Osteoblast (primary cell): ENCODE results near the gene NRP2. TPM values are rescaled to one million over a fixed set of nuclear protein-coding genes. Genes with fewer than 3 reads are reported as not detected.

Experiments used
- DNase-seq: peaks from one replicate; pipeline ENCODE4 v3.0.0; 2011; ENCODE audit warnings: low spot score, mixed read lengths; ENCODE audit not compliant: insufficient read length; ENCODE audit errors: missing footprints
- H2AFZ ChIP-seq: 2 replicates; pipeline ENCODE4 v1.6.0; 2011; ENCODE audit warnings: mild to moderate bottlenecking, low read length
- H3K27ac ChIP-seq: 2 replicates; pipeline ENCODE4 v1.5.1; 2011; ENCODE audit warnings: mild to moderate bottlenecking, low read depth, low read length, moderate library complexity
- H3K27me3 ChIP-seq: 2 replicates; pipeline ENCODE4 v1.6.0; 2012; ENCODE audit warnings: mild to moderate bottlenecking, control low read depth, inconsistent platforms, low read length, moderate library complexity; ENCODE audit not compliant: insufficient read depth
- H3K36me3 ChIP-seq: 2 replicates; pipeline ENCODE4 v1.5.1; 2011; ENCODE audit warnings: mild to moderate bottlenecking, low read length, control low read depth, moderate library complexity; ENCODE audit not compliant: insufficient read depth
- H3K4me1 ChIP-seq: 2 replicates; pipeline ENCODE4 v1.5.1; 2011; ENCODE audit warnings: mild to moderate bottlenecking, low read length, control low read depth, moderate library complexity; ENCODE audit not compliant: insufficient read depth
- H3K4me2 ChIP-seq: 2 replicates; pipeline ENCODE4 v1.6.0; 2011; ENCODE audit warnings: mild to moderate bottlenecking, low read length; ENCODE audit not compliant: insufficient read depth
- H3K4me3 ChIP-seq: fragments of 200-600 bp; sonication (generic); 3 replicates; pipeline ENCODE4 v1.5.1; 2012; ENCODE audit warnings: mild to moderate bottlenecking, low read length, inconsistent platforms; ENCODE audit not compliant: insufficient read depth
- H3K79me2 ChIP-seq: 2 replicates; pipeline ENCODE4 v1.6.0; 2012; ENCODE audit warnings: mild to moderate bottlenecking, low read length, control low read depth, inconsistent platforms; ENCODE audit not compliant: insufficient read depth
- H3K9me3 ChIP-seq: 2 replicates; pipeline ENCODE4 v1.5.1; 2011; ENCODE audit warnings: low read depth, low read length, control low read depth
- H4K20me1 ChIP-seq: 2 replicates; pipeline ENCODE4 v1.6.0; 2012; ENCODE audit warnings: mild to moderate bottlenecking, low read length, control low read depth; ENCODE audit not compliant: insufficient read depth
- CTCF ChIP-seq: IDR thresholded peaks from 2 replicates; pipeline ENCODE4 v1.5.1; 2011; ENCODE audit warnings: mild to moderate bottlenecking, low read depth, low read length, moderate library complexity; ENCODE audit errors: extremely low read depth
- total RNA-seq: library from RNA; depleted of rRNA; stranded (reverse); fragments of >200 nt; gene quantifications from 2 replicates; pipeline ENCODE4 v1.2.3, GENCODE V29; 2012

Gene NRP2
- total RNA-seq, 1 donor = 183 TPM

- Histone ChIP-seq H3K4me3 (peak overlapping the region; percentile 5), H3K27ac (peak overlapping the region; percentile 97), H3K79me2 (no peaks in the 10 kb centered on the region), H4K20me1 (no peaks in the 10 kb centered on the region), H3K27me3 (no peaks in the 10 kb centered on the region), H3K36me3 (peaks cover 49% of the 10 kb centered on the region), H2AFZ (no peak overlapping the region), H3K4me1 (peaks cover 70% of the 10 kb centered on the region), H3K9me3 (no peaks in the 10 kb centered on the region), H3K4me2 (peak overlapping the region; percentile 46)
- DNase-seq = no peak
- TF ChIP-seq CTCF = no peak
These were observed 70.1 kb downstream of the NRP2 start for GRCh38 chr2:205752296-205752820.

- no peaks in the 10 kb centered on the region for H3K79me2 ChIP-seq
- H3K27ac ChIP-seq = peak overlapping the region; percentile 97
- peak overlapping the region; percentile 46 for H3K4me2 ChIP-seq
- H3K4me1 ChIP-seq = peaks cover 75% of the 10 kb centered on the region
- no peak for TF ChIP-seq CTCF
- peak overlapping the region; percentile 5 for H3K4me3 ChIP-seq
- H2AFZ ChIP-seq = no peak overlapping the region
- H3K9me3 ChIP-seq = no peaks in the 10 kb centered on the region
- no peaks in the 10 kb centered on the region for H3K27me3 ChIP-seq
- no peaks in the 10 kb centered on the region for H4K20me1 ChIP-seq
- peak; percentile 80 for DNase-seq
- H3K36me3 ChIP-seq = peaks cover 44% of the 10 kb centered on the region
These were observed 70.6 kb downstream of the NRP2 start for GRCh38 chr2:205752924-205753323.

GRCh38 chr2:205754285-205754923, 72.1 kb downstream of the NRP2 start:
- Histone ChIP-seq H3K4me2 (peak overlapping the region; percentile 33), H3K79me2 (no peaks in the 10 kb centered on the region), H3K9me3 (no peaks in the 10 kb centered on the region), H3K27me3 (no peaks in the 10 kb centered on the region), H3K36me3 (peaks cover 32% of the 10 kb centered on the region), H4K20me1 (no peaks in the 10 kb centered on the region), H3K27ac (peak overlapping the region; percentile 97), H3K4me3 (no peak overlapping the region), H3K4me1 (peaks cover 82% of the 10 kb centered on the region), H2AFZ (no peak overlapping the region)
- no peak for DNase-seq
- TF ChIP-seq CTCF = no peak

GRCh38 chr2:205754924-205755321, 72.6 kb downstream of the NRP2 start:
- H3K4me3 ChIP-seq = no peak overlapping the region

More at GRCh38 chr2:205754924-205755321, 72.6 kb downstream of the NRP2 start:
- H3K27me3 ChIP-seq = no peaks in the 10 kb centered on the region
- TF ChIP-seq CTCF = no peak
- H3K79me2 ChIP-seq = no peaks in the 10 kb centered on the region
- H3K9me3 ChIP-seq = no peaks in the 10 kb centered on the region
- H3K4me2 ChIP-seq = peak overlapping the region; percentile 33
- no peak for DNase-seq
- peaks cover 32% of the 10 kb centered on the region for H3K36me3 ChIP-seq
- H2AFZ ChIP-seq = no peak overlapping the region
- peaks cover 82% of the 10 kb centered on the region for H3K4me1 ChIP-seq
- H3K27ac ChIP-seq = peak overlapping the region; percentile 97
- H4K20me1 ChIP-seq = no peaks in the 10 kb centered on the region
